Measurements from ENCODE around the gene MAPK8. TPM values are rescaled to one million over a fixed set of nuclear protein-coding genes. Genes with fewer than 3 reads are reported as not detected.
A peak's percentile ranks its signal among the peaks of the same experiment; 100 is the strongest.

MAPK8 gene
- total RNA-seq, 3 donors from 2014 or later = 47.1 to 56.4 (median 53.5) TPM

GRCh38 chr10:48464871-48465736 lies 158.6 kb downstream of the MAPK8 start:
- H3K4me1 ChIP-seq (ENCODE audit: low read depth) = no peaks in the 10 kb centered on the region
- no peak overlapping the region for H3K4me3 ChIP-seq
- no peak for TF ChIP-seq CTCF (IDR thresholded peaks at IDR 0.05)
- DNase-seq (peak in 1 of 3 donors; percentile 10), ATAC-seq (no peak)
- intact Hi-C loops (cut with DNase I, micrococcal nuclease) = no loop called here
- H3K36me3 ChIP-seq (ENCODE audit: low read depth) = no peaks in the 10 kb centered on the region
- H3K9me3 ChIP-seq = no peaks in the 10 kb centered on the region

GRCh38 chr10:48465860-48466521 lies 159.5 kb downstream of the MAPK8 start:
- peak in 1 of 3 donors; percentile 1 for DNase-seq
- H3K4me3 ChIP-seq = no peak overlapping the region
- ATAC-seq = no peak
- intact Hi-C loops (cut with DNase I, micrococcal nuclease) = no loop called here
- no peak for TF ChIP-seq CTCF (IDR thresholded peaks at IDR 0.05)
- no peaks in the 10 kb centered on the region for H3K9me3 ChIP-seq
- no peaks in the 10 kb centered on the region for H3K36me3 ChIP-seq (ENCODE audit: low read depth)
- no peaks in the 10 kb centered on the region for H3K4me1 ChIP-seq (ENCODE audit: low read depth)

- no peaks in the 10 kb centered on the region for H3K4me1 ChIP-seq (ENCODE audit: low read depth)
- H3K9me3 ChIP-seq = no peaks in the 10 kb centered on the region
- ATAC-seq = no peak
- intact Hi-C loops (cut with DNase I, micrococcal nuclease) = no loop called here
- no peaks in the 10 kb centered on the region for H3K36me3 ChIP-seq (ENCODE audit: low read depth)
- peak in 1 of 3 donors; percentile 31 for DNase-seq
- H3K4me3 ChIP-seq = no peak overlapping the region
- TF ChIP-seq CTCF (IDR thresholded peaks at IDR 0.05) = no peak
Observed at GRCh38 chr10:48466611-48467240, 160.2 kb downstream of the MAPK8 start.

- H3K4me1 ChIP-seq (ENCODE audit: low read depth) = no peaks in the 10 kb centered on the region
- no peak for TF ChIP-seq CTCF (IDR thresholded peaks at IDR 0.05)
- ATAC-seq (no peak), DNase-seq (no peak)
- H3K4me3 ChIP-seq = no peak overlapping the region
- intact Hi-C loops (cut with DNase I, micrococcal nuclease) = no loop called here
- H3K36me3 ChIP-seq (ENCODE audit: low read depth) = no peaks in the 10 kb centered on the region
- no peaks in the 10 kb centered on the region for H3K9me3 ChIP-seq
Observed at GRCh38 chr10:48467669-48468068, 161.2 kb downstream of the MAPK8 start.

- H3K4me3 ChIP-seq = no peak overlapping the region
- H3K4me1 ChIP-seq (ENCODE audit: low read depth) = no peaks in the 10 kb centered on the region
- intact Hi-C loops (cut with DNase I, micrococcal nuclease) = no loop called here
- H3K36me3 ChIP-seq (ENCODE audit: low read depth) = no peaks in the 10 kb centered on the region
- ATAC-seq (no peak), DNase-seq (no peak)
- TF ChIP-seq CTCF (IDR thresholded peaks at IDR 0.05) = no peak
- H3K9me3 ChIP-seq = no peaks in the 10 kb centered on the region
Observed at GRCh38 chr10:48468130-48468790, 161.8 kb downstream of the MAPK8 start.
